ENCODE measurements around the gene TEX2.

GRCh38 chr17:64219571-64219970 lies 43.5 kb downstream of the TEX2 start:
- TF ChIP-seq CTCF (conservative IDR thresholded peaks at IDR 0.05) (no peak), EZH2 (IDR thresholded peaks at IDR 0.05; ENCODE audit: low read depth) (no peak)

Data from PC-9 (cell line).